Activated naive CD4-positive, alpha-beta T cell treated with anti-CD3 and anti-CD28 coated beads for 36 hours (primary cell): ENCODE data around the gene SKI. TPM values are rescaled to one million over a fixed set of nuclear protein-coding genes. Genes with fewer than 3 reads are reported as not detected.
"Not testable (repeated sequence)": the region's sequence is repeated elsewhere in the genome, so short reads cannot be mapped to it uniquely, and the experiment has no call there.

Source experiments
- CTCF ChIA-PET: fragments of 350-600 bp; sonication (Branson Sonifier 250); formaldehyde crosslinking; loops from one replicate; lab custom pipeline; 2021; ENCODE audit warnings: antibody characterized with exemption; lab: Charles Lee
- DNase-seq: peaks from one replicate; pipeline ENCODE4 v3.0.0-alpha.2; 2020
- H3K27ac Mint-ChIP-seq: one replicate; pipeline ENCODE4 v1.8.0; 2021; ENCODE audit warnings: mild to moderate bottlenecking, mixed read lengths
- H3K27me3 Mint-ChIP-seq: one replicate; pipeline ENCODE4 v1.8.0; 2021; ENCODE audit warnings: low read depth, mixed read lengths
- H3K36me3 Mint-ChIP-seq: one replicate; pipeline ENCODE4 v1.8.0; 2021; ENCODE audit warnings: low read depth, mixed read lengths
- H3K4me1 Mint-ChIP-seq: one replicate; pipeline ENCODE4 v1.8.0; 2021; ENCODE audit warnings: low read depth, mixed read lengths
- H3K4me3 Mint-ChIP-seq: one replicate; pipeline ENCODE4 v1.8.0; 2021; ENCODE audit warnings: mild to moderate bottlenecking, moderate library complexity, mixed read lengths
- H3K9me3 Mint-ChIP-seq: one replicate; pipeline ENCODE4 v1.8.0; 2021; ENCODE audit warnings: mixed read lengths
- intact Hi-C: fragments of 100-400 bp; cut with micrococcal nuclease; formaldehyde crosslinking; loops from one replicate; pipeline ENCODE4 v1.15.1; 2023
- total RNA-seq, 2 experiments: library from RNA; stranded (reverse); gene quantifications; one replicate each; pipeline ENCODE4 v1.2.3, GENCODE V29; 2021

The SKI gene
- total RNA-seq, 2 experiments from 2014 or later: 25.5 to 26.3 TPM

DNA sequence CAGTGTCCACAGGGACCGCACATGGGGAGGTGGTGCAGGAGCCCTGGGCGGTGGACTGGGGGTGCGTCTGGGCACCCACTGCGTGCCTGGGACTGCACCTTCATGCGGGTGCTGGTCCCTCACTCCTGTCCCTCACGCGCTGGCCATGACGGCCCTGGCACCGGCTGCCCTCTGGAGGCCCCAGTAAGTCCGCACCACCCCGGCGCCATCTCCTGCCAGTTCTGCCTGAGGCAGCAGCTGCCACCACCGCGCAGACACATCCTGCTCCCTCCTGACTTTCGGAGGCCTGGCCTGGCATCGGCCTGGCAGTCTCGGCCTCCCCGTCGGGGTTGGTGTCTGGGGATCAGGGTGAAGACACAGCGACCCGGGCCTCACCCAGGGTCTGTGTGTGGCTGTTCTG lies 98.4 kb downstream of the SKI start:
- H3K9me3 Mint-ChIP-seq: no peaks in the 10 kb centered on the region
- no peak overlapping the region for H3K27ac Mint-ChIP-seq
- no peak overlapping the region for H3K4me3 Mint-ChIP-seq
- no peaks in the 10 kb centered on the region for H3K36me3 Mint-ChIP-seq
- intact Hi-C loops: no loop called here
- DNase-seq: no peak
- CTCF ChIA-PET: no interaction called here
- H3K4me1 Mint-ChIP-seq: no peaks in the 10 kb centered on the region
- peaks cover 3% of the 10 kb centered on the region for H3K27me3 Mint-ChIP-seq

DNA sequence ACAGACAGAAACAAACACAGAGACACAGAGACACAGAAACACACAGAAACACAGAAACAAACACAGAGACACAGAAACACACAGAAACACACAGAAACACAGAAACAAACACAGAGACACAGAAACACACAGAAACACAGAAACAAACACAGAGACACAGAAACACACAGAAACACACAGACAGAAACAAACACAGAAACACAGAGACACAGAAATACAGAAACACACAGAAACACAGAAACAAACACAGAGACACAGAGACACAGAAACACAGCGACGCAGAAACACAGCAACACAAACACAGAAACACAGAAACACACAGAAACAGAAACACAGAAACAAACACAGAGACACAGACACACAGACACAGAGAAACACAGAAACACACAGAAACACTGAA lies 99.0 kb downstream of the SKI start:
- H3K27ac Mint-ChIP-seq, intact Hi-C loops, H3K4me1 Mint-ChIP-seq, H3K27me3 Mint-ChIP-seq, CTCF ChIA-PET, H3K36me3 Mint-ChIP-seq, H3K9me3 Mint-ChIP-seq, H3K4me3 Mint-ChIP-seq, DNase-seq: not testable (repeated sequence)

DNA sequence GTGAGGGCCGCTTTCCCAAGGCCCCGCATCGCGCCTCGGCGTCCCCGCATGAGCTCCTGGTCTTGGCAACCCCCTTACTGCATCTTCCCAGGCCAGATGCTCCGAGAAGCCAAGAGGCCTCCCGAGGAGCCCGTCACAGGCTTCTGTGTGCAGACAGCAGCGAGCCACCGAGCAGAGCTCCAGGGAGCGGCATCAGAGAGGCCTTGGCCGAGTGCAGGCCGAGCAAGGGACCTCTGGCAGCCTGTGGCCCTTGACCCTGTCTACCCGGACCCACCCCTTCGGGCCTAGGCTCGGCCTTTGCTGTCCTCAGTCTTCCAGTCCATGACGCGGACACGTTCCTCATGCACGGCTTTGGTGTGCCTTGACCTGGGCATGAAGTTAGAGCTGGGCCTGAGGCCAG lies 99.7 kb downstream of the SKI start:
- intact Hi-C loops: no loop called here
- no peak overlapping the region for H3K27ac Mint-ChIP-seq
- H3K9me3 Mint-ChIP-seq: no peaks in the 10 kb centered on the region
- DNase-seq: no peak
- no peaks in the 10 kb centered on the region for H3K4me1 Mint-ChIP-seq
- H3K27me3 Mint-ChIP-seq: peaks cover 3% of the 10 kb centered on the region
- H3K4me3 Mint-ChIP-seq: no peak overlapping the region
- CTCF ChIA-PET: no interaction called here
- H3K36me3 Mint-ChIP-seq: no peaks in the 10 kb centered on the region

DNA sequence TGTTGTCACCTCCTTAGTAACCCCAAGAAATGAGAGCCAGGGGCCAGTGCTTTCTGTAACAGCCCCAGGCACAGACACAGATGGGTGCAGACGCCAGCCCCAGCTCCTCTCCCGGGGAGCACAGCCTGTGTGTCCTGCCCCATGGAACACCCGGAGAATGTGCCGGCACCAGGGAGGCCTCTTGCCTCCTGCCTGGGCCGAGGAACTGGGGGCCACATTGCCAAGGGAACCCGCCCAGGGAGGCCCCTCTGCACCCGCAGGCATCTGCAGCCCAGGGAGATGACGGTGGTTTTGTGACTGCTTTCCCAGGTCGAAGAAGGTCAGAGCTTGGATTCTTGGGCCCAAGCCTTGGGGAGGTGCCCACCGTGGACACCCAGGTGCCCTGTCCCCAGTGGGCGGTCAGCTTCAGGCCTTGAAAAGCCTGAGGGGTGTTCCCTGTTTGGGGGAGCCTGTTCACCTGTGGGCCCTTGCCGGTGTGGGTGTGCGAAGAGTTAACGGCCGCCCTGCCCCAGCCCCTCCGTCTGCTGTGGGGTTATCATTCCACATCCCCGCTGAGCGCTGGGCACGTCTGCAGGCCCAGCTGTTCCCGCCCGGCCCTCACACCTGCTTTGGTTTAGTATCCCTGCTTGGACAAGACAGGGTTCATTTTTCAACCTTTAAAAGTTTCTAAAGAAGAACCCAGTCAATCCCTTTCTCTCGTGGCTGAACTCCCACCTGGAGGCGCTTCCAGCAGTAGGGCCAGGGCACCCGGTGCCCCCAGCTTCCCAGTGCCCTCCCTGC lies 100.7 kb downstream of the SKI start:
- intact Hi-C loops: no loop called here
- Mint-ChIP-seq H3K4me3 (no peak overlapping the region), H3K9me3 (no peaks in the 10 kb centered on the region), H3K36me3 (no peaks in the 10 kb centered on the region), H3K27me3 (peaks cover 3% of the 10 kb centered on the region), H3K27ac (no peak overlapping the region), H3K4me1 (no peaks in the 10 kb centered on the region)
- DNase-seq: no peak
- CTCF ChIA-PET: no interaction called here

DNA sequence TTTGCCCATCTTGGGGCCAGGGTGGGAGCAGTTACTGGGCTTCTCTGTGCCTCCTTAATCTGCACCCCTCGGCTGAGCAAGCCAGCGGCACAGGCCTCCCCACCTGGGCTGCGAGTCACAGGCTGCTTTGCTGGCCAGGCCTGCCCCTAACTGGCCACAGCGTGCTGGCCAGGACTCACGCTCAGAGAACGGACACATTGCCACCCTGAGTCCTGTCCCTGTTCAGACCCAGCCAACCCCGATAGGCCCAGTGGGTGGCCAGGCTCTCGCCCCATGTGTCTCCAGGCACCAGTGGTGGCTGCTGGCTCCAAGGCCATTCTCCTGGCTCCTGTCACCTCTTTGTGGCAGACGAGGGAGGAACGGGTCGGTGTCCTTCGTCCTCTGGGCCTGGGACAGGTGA lies 101.9 kb downstream of the SKI start:
- peaks cover 2% of the 10 kb centered on the region for H3K27me3 Mint-ChIP-seq
- no peaks in the 10 kb centered on the region for H3K36me3 Mint-ChIP-seq
- intact Hi-C loops: no loop called here
- no peak for DNase-seq
- CTCF ChIA-PET: no interaction called here
- no peak overlapping the region for H3K4me3 Mint-ChIP-seq
- no peaks in the 10 kb centered on the region for H3K4me1 Mint-ChIP-seq
- no peaks in the 10 kb centered on the region for H3K9me3 Mint-ChIP-seq
- no peak overlapping the region for H3K27ac Mint-ChIP-seq

DNA sequence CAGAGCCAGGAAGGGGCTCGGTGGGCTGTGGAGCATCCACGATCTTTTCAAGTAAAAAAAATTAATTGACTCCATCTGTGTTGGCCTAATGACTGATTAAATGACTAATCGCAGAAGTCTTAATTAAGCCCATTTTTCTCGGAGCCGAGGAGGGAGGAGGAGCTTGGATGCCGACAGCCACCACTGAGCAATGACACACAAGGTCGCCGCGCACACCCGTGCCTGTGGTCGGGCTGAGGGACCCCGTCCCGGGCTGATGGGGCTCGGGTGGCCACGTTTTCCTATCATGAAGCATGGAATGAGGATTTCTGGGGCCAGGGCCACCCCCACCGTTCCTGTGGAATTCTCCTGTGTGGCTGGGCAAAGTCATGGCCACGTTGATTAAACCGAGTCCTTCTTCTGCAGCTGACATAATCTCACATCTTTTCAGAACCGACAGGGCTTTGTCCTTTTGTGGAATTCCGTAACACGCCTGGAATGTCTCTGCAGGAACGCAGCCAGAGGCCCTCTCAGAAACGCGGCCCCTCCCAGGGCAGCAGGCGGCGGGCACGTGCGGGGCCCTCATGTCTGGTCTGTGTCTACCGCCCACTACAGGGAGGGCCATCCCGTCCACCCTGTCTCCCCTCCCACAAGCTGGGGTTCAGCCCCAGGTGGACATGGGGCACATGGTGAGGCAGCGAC lies 102.5 kb downstream of the SKI start:
- CTCF ChIA-PET: no interaction called here
- Mint-ChIP-seq H3K27me3 (no peaks in the 10 kb centered on the region), H3K27ac (no peak overlapping the region), H3K36me3 (no peaks in the 10 kb centered on the region), H3K9me3 (no peaks in the 10 kb centered on the region), H3K4me3 (no peak overlapping the region), H3K4me1 (no peaks in the 10 kb centered on the region)
- DNase-seq: no peak
- intact Hi-C loops: no loop called here

DNA sequence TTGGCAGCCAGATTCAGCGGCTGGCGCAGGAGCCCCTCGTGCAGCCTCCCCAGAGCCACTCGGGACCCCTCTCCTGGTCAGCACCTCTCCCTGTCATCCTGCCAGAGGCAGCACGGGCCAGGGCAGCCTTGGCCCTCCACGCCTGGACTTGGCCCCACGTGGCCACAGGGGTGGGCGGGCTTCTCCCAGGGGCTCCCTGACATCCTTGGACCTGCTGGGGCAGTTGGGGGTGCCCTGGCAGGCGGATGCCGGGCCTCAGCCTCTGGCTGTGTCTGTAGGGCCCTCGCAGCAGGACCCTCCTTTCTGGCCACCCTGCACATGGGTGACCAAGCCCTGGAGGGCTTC lies 103.1 kb downstream of the SKI start:
- no peak overlapping the region for H3K4me3 Mint-ChIP-seq
- no peaks in the 10 kb centered on the region for H3K27me3 Mint-ChIP-seq
- H3K27ac Mint-ChIP-seq: no peak overlapping the region
- no peak for DNase-seq
- intact Hi-C loops: no loop called here
- no peaks in the 10 kb centered on the region for H3K4me1 Mint-ChIP-seq
- H3K36me3 Mint-ChIP-seq: no peaks in the 10 kb centered on the region
- CTCF ChIA-PET: no interaction called here
- no peaks in the 10 kb centered on the region for H3K9me3 Mint-ChIP-seq

DNA sequence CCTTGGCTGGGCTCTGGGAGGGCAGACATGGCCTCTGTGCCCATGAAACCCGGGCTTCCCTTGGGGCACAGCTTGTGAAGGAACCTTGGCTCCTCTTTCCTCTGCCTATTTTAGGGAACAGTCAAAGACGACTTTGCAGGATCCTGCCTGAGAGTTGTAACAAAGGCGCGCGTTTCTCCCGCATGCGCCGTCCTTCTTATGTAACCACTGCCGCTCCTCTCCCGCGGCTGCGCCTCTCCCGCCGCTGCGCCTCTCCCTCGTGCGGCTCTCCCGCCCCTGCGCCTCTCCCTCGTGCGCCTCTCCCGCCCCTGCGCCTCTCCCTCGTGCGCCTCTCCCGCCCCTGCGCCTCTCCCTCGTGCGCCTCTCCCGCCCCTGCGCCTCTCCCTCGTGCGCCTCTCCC lies 103.5 kb downstream of the SKI start:
- H3K27me3 Mint-ChIP-seq, CTCF ChIA-PET, DNase-seq, H3K4me3 Mint-ChIP-seq, H3K4me1 Mint-ChIP-seq, H3K9me3 Mint-ChIP-seq, H3K27ac Mint-ChIP-seq, intact Hi-C loops, H3K36me3 Mint-ChIP-seq: not testable (repeated sequence)

DNA sequence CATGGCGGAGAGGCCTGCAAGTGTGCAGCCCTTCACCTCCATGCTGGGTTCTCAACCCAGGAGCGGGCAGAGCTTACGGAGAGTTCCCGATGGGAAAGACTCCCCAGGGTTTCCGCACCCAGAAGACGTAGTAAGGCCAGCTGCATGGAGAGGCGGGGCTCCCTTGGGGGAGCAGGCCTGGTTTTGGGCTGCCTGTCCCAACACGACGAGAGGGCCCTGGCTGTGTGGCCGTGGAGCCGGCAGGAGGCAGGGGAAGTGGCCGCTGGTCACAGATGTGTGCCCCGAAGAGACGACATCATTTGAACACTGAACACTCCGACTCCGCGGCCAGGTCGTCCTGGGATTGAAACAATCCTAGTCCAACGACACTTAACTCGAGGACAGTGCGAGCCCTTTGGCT lies 106.2 kb downstream of the SKI start:
- no peaks in the 10 kb centered on the region for H3K9me3 Mint-ChIP-seq
- H3K27ac Mint-ChIP-seq: no peak overlapping the region
- no peaks in the 10 kb centered on the region for H3K36me3 Mint-ChIP-seq
- CTCF ChIA-PET: no interaction called here
- intact Hi-C loops: no loop called here
- DNase-seq: no peak
- no peaks in the 10 kb centered on the region for H3K27me3 Mint-ChIP-seq
- no peaks in the 10 kb centered on the region for H3K4me1 Mint-ChIP-seq
- no peak overlapping the region for H3K4me3 Mint-ChIP-seq

DNA sequence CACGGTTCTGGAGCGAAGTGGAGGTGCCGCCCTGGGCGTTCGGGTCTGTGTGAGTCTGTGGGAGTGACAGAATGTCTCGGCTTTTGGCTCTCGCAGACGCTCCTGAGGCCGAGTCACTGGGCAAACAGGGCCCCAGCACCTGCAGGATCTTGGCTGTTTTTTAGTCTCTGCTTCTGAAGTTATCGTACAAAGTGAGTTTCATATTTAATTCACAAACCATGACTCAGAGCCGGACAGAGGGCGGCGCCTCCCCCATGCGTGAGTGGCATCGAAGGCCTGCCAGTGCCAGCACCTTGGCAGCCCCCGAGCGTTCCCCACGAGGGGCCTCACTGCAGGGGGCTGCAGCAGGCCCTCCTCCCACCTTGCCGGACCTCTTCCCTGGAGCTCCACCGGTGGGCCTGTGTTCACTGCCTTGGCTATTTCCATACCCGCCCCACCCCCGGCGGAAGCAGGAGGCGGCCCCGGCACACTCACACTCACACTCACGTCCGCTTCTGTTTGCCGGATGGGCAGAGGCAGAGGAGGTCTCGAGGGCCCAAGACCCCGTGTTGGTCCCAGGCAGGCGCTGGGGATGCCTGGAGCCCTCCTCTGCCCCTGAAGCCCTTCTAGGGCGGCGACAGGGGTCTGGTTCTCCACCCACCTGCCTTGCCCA lies 106.9 kb downstream of the SKI start:
- Mint-ChIP-seq H3K9me3 (no peaks in the 10 kb centered on the region), H3K4me1 (no peaks in the 10 kb centered on the region), H3K4me3 (no peak overlapping the region), H3K36me3 (no peaks in the 10 kb centered on the region), H3K27me3 (no peaks in the 10 kb centered on the region), H3K27ac (no peak overlapping the region)
- intact Hi-C loops: no loop called here
- DNase-seq: no peak
- CTCF ChIA-PET: no interaction called here

DNA sequence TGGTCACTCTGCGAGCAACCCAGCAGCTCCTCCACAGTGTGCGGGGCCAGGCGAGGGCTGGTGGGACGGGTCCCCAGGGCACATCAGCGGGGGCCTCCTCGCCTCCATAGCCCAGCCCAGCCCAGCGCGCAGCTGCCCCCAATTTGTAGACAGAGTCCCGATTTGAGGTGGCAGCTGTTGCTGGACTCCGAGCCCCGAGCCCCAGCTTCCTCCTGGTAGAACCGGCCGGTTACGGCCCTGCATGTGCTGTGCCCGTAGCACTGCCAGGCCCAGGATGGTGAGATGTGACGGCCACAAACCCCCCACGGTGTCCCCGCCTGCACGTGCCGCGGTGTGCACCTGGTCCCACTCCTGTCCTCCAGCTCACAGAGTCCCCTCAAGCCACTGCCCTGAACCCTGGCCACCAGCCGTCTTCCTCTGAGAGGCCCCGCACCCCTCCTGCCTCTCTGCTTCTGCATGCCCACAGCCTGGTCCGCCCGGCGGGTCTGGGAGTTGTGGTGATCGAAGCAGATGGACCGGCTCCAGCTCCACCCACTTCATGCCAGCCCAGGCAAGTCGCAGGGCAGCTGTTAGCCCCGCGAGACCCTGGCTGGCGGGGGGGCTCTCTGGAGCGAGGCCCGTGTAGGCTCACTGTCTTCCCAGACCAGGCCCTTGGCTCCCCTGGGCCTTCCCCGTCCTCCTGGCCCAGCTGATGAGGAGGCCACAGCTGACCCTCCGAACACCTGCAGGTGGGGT lies 107.8 kb downstream of the SKI start:
- no peak for DNase-seq
- no peaks in the 10 kb centered on the region for H3K9me3 Mint-ChIP-seq
- CTCF ChIA-PET: no interaction called here
- intact Hi-C loops: no loop called here
- no peak overlapping the region for H3K4me3 Mint-ChIP-seq
- no peak overlapping the region for H3K27ac Mint-ChIP-seq
- H3K27me3 Mint-ChIP-seq: no peaks in the 10 kb centered on the region
- H3K4me1 Mint-ChIP-seq: no peaks in the 10 kb centered on the region
- H3K36me3 Mint-ChIP-seq: no peaks in the 10 kb centered on the region

DNA sequence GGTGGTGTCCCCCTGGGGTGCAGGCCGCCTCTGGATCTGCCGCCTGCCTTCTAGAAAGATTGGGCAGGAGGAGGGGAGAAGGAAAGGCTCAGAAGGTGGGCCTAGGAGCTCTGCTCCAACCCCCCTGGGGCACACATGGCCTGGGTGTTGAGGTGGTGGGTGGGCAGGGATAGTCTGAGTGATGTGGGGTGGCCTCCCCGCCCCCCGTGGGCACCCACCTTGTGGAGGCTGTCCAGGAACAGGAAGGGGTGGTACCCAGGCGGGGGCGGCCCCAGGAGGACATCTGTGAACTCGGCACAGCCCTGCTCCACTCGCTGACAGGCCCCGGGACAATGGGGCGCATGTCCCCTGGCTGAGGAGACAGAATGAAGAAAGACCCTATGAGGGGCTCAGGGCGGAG lies 108.4 kb downstream of the SKI start:
- DNase-seq: no peak
- Mint-ChIP-seq H3K27me3 (no peaks in the 10 kb centered on the region), H3K4me3 (no peak overlapping the region), H3K9me3 (no peaks in the 10 kb centered on the region), H3K4me1 (no peaks in the 10 kb centered on the region), H3K36me3 (no peaks in the 10 kb centered on the region), H3K27ac (no peak overlapping the region)
- CTCF ChIA-PET: no interaction called here
- intact Hi-C loops: no loop called here
